ENCODE results near the gene DDX23.

Gene DDX23

GRCh38 chr12:48823281-48823680 lies 28.7 kb downstream of the DDX23 start:
- DNase-seq (ENCODE audit: low read depth in 3 of 3) = no peak

- no peak for DNase-seq (ENCODE audit: low read depth in 3 of 3)
These were observed 29.3 kb downstream of the DDX23 start for GRCh38 chr12:48822711-48823110.

DNA sequence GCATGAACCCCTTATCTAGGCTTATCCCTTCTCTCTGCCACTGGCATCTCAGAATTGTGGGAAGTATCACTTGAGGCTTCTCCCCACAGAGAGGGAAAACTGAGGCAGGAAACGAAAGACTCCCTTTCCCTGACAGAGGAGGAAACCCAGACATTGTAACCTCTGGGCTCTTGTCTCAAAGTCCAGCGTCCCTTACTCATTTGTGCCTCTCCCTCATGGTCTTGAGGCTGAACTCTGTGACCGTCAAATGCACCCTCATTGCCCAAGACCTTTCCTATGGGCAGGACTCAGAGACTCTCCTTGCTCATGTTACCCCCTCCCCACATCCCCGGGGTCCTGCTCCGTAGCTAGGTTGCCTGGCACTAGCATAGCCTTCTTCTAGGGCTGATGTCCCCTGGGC lies 29.8 kb downstream of the DDX23 start:
- DNase-seq (ENCODE audit: low read depth in 3 of 3) = no peak

DNA sequence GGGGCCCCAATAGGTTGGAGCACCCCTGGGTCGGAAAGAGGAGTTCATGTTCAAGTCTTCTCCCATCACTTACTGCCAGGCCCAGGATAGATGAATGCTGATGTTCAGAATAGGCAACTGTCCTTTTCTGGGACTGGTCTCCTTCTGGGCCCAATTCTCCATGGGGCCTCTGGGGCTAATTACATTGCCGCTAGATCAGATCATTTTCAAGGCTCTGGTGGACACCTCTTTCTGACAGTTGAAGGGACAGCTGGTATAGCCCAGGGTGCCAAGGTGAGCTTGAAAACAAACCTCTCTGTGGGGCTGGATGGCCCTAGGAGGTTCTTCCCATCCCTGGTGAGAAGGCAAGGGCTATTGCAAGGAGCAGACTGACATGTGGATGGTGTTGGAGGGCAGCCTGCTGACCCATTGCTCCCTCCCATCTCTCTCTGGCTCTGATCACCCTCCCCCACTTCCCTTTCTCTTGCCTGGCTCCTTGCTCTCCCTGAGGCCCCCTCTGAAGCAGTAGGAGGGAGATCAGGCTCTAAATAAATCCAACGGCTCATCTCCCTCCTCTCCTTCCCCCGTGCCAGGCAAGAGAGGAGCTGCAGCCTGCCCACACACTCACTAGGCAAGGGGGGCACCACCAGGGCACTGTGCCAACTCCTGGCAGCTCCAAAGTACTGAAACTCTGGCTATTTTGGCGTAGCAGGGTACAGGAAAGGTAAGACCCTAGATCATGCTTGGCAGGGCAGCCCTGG lies 31.8 kb downstream of the DDX23 start:
- DNase-seq (ENCODE audit: low read depth in 3 of 3) = no peak

DNA sequence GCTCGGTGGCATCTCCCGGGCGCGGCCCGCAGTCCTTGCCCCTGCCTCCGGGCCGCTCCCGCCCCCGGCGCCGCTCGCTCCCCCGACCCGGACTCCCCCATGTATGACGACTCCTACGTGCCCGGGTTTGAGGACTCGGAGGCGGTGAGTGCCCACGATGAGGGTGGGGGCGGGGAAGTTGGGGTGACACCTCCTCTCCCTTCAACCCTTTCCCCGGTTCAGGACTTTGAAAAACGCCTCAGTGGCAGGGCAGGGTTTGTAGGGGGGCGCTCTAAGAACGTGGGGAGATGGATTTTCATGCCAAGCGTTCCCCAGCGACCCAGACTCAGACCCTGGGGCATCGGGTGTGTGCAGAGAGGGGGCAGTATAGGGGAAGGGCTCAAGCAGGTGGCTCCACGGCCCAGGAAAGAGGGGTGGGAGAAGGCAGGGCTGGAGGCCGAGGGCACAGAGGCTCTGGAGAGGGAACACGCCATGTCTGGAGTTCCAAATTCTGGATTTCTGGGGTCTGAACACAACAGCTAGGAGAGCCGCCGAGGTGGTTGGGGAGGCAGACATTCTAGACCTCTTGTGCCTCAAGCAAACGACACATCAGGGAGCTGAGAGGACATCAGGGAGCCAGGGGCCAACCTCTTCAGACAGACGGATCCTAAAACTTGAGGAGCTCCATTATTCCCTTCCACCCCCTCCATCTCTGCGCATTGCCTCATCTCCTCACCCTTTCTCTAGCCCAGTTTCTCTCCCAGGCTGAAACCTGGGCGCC lies 33.0 kb downstream of the DDX23 start:
- no peak for DNase-seq (ENCODE audit: low read depth in 3 of 3)

DNA sequence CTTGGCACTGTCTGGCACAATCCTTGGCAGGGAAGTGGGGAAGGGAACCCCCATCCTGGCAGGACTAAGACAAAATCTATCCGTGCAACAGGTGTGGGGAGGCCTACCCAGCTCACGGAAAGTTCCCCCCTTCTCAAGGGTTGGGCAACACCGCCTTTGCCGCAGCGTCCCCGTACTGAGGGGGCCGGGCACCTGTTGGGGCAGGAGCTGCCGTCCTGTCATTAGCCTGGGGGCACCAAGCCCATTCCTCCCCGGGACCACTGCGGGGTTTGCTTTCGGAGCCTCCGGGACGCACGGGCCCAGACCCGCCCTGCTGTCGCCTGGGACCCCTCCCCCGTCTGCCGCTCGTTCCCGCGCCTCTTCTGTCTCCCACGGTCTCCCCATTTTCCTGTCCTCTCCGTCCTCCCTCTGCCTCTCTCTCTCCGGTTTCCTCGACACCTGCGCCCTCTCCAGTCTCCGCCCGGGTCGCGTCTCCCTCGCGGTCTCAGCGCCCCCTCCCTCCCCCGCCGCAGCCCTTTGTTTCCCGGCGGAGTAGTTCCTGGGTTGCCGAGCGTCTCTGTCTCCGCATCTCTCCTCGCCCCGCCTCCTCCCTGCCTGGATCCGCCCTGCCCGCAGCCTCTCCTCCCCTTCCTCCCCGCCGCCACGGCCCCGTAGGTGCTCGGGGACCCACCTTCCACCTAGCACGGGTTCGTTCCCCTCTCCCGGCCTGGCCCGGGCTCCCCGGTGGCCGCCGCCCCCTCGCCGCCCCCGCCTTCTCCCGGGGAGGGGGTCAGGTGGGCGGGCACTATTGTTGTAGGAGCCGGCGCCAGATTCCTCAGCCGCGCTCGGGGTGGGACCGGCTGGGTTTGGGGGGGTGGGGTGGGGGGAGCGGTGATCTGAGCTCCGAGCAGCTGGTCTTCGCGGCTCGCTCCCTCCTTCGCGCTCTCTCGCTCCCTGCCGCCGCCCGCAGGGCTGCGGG lies 33.8 kb downstream of the DDX23 start, which contains the start of gene CACNB3:
TSS of gene CACNB3 (plus strand) at position 624 of the 958 bp plus-strand sequence. CDS start 434 bp downstream, outside the sequence.
- peak; percentile 53 to 79 (median 57) for DNase-seq (ENCODE audit: low read depth in 3 of 3)

GRCh38 chr12:48816143-48816854 lies 35.7 kb downstream of the DDX23 start:
- DNase-seq (ENCODE audit: low read depth in 3 of 3) = no peak

DNA sequence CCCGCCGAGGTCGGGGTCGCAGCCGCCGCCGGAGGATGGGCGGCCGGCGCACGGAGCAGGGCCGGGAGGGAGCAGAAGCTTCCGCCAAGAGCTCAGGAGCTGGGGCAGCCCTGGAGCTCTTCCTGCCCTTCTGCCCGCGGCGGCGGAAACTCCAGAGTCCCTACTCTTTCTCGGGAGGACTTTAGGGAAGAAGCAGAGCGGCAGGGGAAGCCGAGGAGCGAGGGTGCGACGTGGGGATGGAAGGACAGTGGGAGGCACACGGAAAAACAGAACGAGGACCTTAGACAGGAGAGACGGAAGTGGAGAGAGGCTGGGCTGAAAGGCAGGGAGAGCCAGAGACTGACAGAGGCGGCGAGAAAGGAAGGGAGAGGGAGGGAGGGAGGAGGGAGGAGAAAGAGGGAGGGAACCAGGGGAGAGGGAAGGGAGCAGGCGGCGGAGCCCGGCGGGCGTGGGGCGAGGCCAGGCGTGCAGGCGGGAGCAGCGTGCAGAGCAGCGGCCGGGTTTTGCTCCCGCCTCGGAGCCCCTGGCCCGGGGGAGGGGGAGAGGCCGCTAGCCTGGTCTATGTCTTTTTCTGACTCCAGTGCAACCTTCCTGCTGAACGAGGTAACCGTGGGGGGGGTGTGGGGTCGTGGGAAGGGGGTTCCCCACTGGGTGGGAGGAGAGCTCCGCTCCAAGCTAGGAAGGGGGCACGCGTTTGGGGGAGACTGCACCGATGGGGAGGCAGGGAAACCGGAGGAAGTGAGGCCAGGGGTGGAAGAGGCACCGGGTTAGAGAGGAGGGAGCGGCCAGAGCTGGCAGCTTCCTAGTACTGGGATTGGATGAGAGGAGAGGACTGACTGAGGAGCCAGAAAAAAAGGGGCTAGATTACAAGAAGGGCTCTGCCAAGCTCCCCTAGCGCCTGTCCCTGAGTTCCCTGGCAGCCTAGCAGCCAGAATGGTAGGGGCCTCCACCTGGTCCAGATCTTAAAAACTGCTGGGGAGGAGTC lies 36.5 kb downstream of the DDX23 start:
- peak in 1 of 3 experiments; percentile 56 for DNase-seq (ENCODE audit: low read depth in 3 of 3)

DNA sequence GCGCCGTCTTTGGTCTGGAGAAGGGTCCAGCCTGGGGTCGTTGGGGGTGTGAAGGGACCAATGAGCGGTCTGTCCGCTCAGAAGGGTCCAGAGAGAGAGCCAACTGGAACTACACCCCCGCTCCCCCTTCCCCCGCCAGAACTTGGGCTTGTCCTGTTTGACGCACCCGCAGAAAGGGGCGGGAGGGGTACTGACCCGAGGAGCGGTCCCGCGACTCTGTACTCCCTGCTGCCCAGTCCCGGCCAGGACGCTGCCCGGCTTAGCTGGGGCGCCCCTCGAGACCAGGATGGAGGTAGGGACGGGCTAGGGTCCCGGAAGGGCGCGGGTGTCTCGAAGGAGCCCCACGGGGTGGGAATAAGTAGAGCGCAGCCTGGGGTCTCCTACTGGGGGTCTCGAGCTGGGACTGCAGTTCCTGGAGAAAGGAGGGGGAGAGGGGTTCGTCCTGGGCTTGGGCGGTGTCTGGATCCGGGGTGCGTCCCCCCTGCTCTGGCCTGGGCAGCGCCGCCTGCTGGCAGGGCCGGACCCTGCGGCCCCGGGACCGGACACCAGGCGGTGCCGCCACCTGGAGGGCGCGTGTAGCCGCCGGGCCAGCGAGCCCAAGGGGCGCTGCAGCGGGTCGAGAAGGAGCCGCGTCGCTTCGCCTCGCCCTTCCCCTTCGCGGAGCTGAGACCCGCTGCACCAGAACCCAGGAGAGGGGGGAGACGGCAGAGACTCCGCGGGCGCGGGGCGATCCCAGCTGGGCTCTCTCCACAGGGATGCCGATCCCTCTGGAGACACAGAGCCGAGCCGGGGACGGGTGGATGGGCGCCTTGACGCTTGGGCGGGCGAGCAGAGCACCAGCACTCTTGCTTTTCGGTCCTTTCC lies 37.5 kb downstream of the DDX23 start:
- DNase-seq (ENCODE audit: low read depth in 3 of 3) = peak; percentile 40 to 77 (median 45)

GRCh38 chr12:48813465-48814261 lies 38.3 kb downstream of the DDX23 start:
- no peak for DNase-seq (ENCODE audit: low read depth in 3 of 3)

- DNase-seq (ENCODE audit: low read depth in 3 of 3) = no peak
These were observed 39.6 kb downstream of the DDX23 start for GRCh38 chr12:48812389-48812788.

- no peak for DNase-seq (ENCODE audit: low read depth in 3 of 3)
These were observed 40.4 kb downstream of the DDX23 start for GRCh38 chr12:48811437-48812090.

DNA sequence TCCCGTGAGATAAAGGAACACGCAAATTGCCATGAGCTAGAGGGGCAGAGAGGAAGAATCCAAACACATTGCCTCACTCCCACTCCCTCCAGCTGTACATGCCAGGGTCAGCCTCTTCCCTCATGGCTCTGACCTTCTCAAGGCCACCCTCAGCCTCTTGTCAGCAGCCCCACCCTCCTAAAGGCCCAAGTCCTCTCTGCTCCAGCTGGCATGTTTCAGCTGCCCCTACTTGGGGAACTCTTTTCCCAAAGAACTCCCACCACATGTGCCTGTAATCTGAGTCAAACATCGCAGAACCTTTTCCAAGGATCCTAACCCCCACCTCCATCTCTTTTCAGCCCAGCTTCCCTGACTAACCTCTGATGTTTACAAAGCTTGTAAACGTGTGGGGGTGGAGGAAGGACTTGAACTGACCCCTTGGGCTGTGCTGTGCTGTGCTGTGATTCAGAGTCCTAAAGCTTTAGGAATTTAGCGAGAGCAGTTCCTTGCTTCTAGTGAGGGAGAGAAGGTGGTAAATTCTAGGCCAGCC lies 41.0 kb downstream of the DDX23 start:
- no peak for DNase-seq (ENCODE audit: low read depth in 3 of 3)

DNA sequence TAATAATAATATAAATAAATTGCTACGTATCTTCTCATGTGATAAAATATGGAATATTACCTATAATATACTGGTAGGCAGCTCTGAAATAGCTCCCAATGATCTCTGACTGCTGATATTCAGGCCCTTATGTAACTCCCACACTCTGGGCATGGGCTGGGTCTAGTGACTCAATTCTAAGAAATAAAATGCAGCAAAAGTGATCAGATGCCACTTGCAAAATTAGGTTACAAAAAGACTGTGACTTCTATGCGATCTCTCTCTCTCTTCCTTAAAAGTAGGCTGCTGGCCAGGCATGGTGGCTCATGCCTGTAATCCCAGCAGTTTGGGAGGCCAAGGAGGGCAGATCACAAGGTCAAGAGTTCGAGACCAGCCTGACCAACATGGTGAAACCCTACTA lies 44.0 kb downstream of the DDX23 start:
- DNase-seq (ENCODE audit: low read depth in 3 of 3) = no peak

GRCh38 chr12:48803675-48804074 lies 48.3 kb downstream of the DDX23 start:
- no peak for DNase-seq (ENCODE audit: low read depth in 3 of 3)

DNA sequence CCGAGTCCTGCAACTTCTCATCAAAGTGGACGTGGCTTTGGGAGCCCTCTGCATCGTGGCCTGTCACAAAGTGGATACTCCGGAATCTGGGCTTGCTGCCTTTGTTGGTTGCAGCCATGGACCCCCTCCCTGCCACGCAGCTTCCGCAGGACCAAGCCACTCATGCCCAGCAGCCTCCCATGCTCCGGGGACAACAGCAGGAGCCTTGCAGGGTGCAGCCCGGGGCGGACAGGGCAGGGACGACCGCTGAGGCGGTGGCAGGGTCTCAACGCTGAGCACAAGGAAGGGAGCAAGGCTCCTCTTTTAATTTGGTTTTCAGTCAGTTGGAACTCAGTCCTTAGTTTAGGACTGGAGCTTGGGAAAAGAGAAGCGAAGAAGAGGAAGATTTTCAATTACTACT lies 51.0 kb downstream of the DDX23 start:
- DNase-seq (ENCODE audit: low read depth in 3 of 3) = no peak

DNA sequence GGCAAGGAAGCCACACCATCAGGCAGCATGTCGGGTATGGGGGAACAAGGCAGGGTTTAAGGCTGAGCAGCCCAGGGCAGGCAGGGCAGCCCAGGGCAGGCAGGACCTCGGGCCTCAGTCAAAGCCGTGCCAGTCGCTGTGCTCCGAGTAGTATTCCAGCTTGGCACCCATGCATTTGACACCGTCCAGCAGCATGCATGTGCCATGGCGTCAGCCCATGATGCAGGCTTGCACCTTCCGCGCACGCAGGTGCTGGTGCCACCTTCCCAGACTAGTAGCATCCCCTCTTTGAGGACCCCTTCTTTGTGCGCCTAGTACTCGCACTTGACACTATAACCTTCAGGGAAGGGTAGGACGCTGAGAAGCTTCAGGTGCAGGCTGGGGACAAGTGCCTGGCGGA lies 51.5 kb downstream of the DDX23 start:
- DNase-seq (ENCODE audit: low read depth in 3 of 3) = no peak

All from stimulated activated CD4-positive, alpha-beta T cell treated with anti-CD3 and anti-CD28 coated beads, TNF-alpha, amount 100 ng/mL, for 24 hours (primary cell).